HFF-Myc (cell line): ENCODE data around the gene RHBDL3.

Source experiments
- DNase-seq: peaks from one replicate; pipeline ENCODE4 v3.0.0-alpha.2; 2011; ENCODE audit warnings: low read depth; ENCODE audit errors: extremely low read depth
- H3K4me3 ChIP-seq: replicated peaks from 2 replicates; pipeline ENCODE4 v1.5.1; 2011; ENCODE audit warnings: low read depth, mild to moderate bottlenecking, control low read depth, low read length
- TF ChIP-seq, protein P1 (sequence below): IDR thresholded peaks from 2 replicates; pipeline ENCODE4 v1.5.1; 2012; ENCODE audit warnings: mild to moderate bottlenecking, low read depth, low read length, control low read depth; ENCODE audit errors: missing control alignments

Gene RHBDL3

DNA sequence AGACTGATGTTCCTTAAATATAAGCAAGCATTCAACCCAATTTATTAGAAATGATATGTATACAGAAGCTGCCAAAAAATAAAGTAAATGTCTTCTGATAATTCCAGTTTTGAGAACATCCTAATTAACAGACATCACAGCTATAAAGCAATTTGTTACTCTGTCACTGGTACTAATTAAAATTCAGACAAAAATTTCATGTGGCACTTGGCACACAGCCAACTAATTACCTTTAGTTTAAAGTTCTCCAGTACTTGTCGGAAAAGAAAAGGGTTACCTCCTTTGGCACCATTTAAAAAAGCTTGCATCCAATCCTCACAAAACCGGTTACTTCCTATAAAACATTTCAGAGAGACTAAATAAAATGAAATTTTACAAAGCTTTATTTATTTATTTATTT lies 67.6 kb downstream of the RHBDL3 start:
- DNase-seq: no peak
- TF ChIP-seq, protein P1, sequence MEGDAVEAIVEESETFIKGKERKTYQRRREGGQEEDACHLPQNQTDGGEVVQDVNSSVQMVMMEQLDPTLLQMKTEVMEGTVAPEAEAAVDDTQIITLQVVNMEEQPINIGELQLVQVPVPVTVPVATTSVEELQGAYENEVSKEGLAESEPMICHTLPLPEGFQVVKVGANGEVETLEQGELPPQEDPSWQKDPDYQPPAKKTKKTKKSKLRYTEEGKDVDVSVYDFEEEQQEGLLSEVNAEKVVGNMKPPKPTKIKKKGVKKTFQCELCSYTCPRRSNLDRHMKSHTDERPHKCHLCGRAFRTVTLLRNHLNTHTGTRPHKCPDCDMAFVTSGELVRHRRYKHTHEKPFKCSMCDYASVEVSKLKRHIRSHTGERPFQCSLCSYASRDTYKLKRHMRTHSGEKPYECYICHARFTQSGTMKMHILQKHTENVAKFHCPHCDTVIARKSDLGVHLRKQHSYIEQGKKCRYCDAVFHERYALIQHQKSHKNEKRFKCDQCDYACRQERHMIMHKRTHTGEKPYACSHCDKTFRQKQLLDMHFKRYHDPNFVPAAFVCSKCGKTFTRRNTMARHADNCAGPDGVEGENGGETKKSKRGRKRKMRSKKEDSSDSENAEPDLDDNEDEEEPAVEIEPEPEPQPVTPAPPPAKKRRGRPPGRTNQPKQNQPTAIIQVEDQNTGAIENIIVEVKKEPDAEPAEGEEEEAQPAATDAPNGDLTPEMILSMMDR: no peak
- no peak overlapping the region for H3K4me3 ChIP-seq

DNA sequence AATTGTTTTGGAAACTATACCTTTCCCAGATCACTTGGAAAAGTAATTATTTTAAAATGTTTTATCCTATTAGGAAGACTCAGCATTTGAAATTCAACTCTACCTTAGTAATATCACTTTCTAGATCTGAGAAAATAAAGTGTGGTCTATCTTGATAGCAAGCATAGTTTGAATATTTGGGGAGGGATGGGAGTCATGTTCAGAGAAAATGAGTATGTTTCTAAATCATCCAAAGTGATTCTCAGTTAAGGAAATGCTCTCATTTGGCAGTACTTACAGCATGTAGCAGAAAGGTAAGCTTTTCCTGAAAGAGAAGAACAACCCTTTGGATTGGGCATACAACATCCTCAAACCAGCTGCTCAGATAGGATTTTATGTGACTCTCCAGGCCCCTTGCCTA lies 69.4 kb downstream of the RHBDL3 start:
- no peak for DNase-seq
- TF ChIP-seq, protein P1: no peak

DNA sequence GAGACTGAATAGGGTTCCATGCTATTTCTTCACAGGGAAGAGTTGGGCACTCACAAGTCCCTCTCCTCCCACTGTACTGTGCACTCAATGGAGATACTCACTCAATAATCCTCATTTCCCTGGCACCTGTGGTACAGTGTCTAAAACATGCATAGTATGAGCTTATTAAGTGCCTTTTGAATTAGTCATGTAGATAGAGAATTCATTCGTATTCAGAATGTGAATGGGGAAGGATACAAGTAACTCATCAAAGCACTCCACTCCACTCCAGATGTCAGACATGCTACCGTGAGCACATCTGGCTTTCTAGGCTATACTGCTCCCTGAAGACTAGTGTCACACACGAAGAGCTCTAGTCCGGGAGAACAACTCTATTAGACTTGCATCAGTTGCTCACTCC lies 70.1 kb downstream of the RHBDL3 start:
- TF ChIP-seq, protein P1: no peak
- no peak overlapping the region for H3K4me3 ChIP-seq
- DNase-seq: peak; percentile 70

More for the DNA sequence above, 69.4 kb downstream of the RHBDL3 start:
- H3K4me3 ChIP-seq: no peak overlapping the region

DNA sequence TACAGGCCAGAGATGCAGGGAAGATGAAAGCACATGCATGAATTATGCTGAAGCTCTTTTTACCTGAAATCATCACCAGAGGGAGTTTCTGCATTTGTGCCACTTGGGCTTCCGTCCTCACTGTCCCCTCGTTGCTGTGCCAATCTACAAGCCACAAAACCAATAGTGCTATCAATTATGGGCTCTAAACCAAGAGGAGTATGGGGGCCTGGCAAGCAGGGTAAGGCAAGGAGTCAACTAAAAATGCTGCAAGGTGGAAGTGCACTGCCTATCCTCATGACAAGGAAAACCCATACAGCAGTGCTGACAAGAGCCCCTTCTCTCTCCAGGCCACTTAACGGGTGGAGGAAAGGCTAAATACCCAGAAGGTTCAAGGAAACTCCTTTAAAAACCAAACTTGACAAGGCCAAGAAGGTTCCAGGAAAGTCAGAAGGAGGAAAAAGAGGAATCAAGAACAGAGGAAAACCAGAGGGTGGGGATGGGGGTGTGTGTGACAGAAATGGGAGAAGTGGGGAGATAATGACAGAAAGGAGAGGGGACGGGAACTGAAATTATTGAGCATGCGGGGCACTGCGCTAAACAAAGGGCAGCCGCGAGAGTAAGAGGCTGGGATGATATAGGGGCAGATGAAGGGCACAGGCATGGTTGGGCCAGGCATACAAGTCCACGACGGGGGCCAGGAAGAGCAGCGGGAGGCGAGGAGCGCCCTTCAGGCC lies 75.7 kb downstream of the RHBDL3 start:
- TF ChIP-seq, protein P1: no peak
- DNase-seq: no peak
- H3K4me3 ChIP-seq: peak overlapping the region; percentile 67

DNA sequence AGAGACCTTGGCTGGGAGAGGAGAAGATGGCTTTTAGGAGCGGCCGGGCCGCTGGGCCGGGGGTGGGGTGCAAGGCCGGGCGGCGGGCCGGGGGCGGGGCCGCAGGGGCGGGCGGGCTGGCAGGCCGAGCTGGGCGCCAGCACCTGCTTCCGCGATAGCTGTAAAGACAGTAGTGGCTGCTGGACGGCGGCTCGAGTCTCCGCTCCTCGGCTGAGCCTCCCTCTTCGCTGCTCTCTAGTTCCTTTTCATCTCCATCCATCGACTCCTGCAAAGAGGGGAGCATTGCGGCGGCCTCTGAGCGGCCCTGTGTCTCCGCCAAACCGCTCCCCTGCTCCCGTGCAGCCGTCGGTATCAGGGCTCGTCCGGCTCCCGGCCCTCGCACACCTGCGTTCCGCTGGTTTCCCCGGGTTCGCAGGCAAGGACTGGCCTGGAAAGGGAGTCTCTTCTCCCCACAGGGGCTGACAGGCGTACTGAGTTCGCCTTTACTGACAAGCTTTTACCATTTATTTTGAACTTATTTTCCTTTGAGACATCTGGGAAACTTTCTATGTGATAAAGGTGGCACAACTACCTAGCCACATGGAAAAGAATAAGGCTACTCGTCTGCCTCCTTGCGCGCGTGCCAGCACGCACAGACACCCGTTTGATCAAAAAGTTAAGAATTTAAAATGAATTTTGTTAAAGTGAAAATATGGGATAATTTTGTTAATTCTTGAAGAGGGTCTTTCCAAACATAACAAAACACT lies 76.4 kb downstream of the RHBDL3 start, which contains the start of gene C17orf75:
TSS of gene C17orf75 (minus strand) at position 317 of the 746 bp plus-strand sequence. CDS start at position 283, 34 bp downstream.
- peak; percentile 48 for DNase-seq
- TF ChIP-seq, protein P1: no peak
- peak within 1 kb of the TSS; percentile 67 for H3K4me3 ChIP-seq

DNA sequence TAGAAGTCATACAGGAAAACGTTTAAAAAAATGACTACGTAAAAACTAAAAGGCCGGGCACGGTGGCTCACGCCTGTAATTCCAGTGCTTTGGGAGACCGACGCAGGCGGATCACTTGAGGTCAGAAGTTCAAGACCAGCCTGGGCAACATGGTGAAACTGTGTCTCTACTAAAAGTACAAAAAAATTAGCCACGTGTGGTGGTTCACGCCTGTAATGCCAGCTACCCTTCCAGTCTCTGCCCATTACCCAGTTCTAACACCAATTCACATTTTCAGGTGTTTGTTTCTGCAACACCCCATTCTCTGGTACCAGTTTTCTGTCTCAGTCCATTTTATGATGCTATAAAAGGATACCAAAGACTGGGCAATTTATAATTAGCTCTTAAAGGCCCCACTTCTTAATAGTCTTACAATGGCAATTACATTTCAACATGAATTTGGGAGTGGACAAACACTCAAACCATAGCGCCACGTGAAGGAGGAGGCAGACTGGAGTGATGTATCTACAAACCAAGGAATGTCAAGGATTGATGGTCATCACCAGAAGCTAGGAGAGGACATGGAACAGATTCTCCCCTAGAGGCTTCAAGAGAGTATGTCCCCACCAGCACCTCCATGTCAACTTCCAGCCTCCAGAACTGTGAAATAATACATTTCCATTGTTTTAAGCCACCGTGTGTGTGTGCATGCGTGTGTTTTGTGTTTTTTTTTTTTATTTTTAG lies 77.1 kb downstream of the RHBDL3 start:
- no peak for DNase-seq
- peak overlapping the region; percentile 67 for H3K4me3 ChIP-seq
- TF ChIP-seq, protein P1: no peak
